Astrocyte (in vitro differentiated cells and primary cell): ENCODE data around the gene CD300LF.

Source experiments
- EZH2 ChIP-seq: IDR thresholded peaks from 2 replicates; pipeline ENCODE4 v1.6.1; 2012; ENCODE audit warnings: mild to moderate bottlenecking, low read length, inconsistent platforms; ENCODE audit not compliant: insufficient read depth
- TF ChIP-seq, protein P1 (sequence below): IDR thresholded peaks from 2 replicates; pipeline ENCODE4 v1.5.1; 2011; ENCODE audit warnings: low read depth, mild to moderate bottlenecking, inconsistent platforms, low read length, moderate library complexity; ENCODE audit not compliant: insufficient read depth

DNA sequence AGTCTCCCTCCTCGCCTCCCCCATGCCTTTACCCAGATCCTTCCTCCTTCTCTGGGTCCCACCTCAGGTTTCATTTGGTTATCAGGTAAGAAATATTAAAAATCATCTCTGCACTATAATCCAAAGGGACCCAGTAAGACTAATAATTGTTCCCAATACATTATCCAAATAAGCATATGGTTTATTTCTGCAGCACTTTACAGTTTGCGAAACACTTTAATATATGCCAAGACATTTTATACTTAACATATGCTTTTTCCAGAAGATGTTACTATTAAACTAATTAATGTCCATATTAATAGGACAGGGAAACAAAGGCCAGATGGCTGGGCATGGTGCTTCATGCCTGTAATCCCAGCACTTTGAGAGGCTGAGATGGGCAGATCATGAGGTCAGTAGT, 33.3 kb downstream of the CD300LF start:
- TF ChIP-seq, protein P1, sequence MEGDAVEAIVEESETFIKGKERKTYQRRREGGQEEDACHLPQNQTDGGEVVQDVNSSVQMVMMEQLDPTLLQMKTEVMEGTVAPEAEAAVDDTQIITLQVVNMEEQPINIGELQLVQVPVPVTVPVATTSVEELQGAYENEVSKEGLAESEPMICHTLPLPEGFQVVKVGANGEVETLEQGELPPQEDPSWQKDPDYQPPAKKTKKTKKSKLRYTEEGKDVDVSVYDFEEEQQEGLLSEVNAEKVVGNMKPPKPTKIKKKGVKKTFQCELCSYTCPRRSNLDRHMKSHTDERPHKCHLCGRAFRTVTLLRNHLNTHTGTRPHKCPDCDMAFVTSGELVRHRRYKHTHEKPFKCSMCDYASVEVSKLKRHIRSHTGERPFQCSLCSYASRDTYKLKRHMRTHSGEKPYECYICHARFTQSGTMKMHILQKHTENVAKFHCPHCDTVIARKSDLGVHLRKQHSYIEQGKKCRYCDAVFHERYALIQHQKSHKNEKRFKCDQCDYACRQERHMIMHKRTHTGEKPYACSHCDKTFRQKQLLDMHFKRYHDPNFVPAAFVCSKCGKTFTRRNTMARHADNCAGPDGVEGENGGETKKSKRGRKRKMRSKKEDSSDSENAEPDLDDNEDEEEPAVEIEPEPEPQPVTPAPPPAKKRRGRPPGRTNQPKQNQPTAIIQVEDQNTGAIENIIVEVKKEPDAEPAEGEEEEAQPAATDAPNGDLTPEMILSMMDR = no peak
- TF ChIP-seq EZH2 = no peak
